Ishikawa (cell line): ENCODE results near the gene IL12RB2.

Experiments used
- CEBPB ChIP-seq: IDR thresholded peaks from 2 replicates; pipeline ENCODE4 v1.6.1; 2012
- YY1 ChIP-seq: IDR thresholded peaks from 2 replicates; pipeline ENCODE4 v1.6.1; 2012; ENCODE audit warnings: low read depth
- ZBTB7A ChIP-seq: IDR thresholded peaks from 2 replicates; pipeline ENCODE4 v1.6.1; 2012; ENCODE audit warnings: low read depth

GRCh38 chr1:67393737-67394136 lies 86.1 kb downstream of the IL12RB2 start:
- no peak for TF ChIP-seq YY1
- no peak for TF ChIP-seq ZBTB7A
- TF ChIP-seq CEBPB = no peak
